ENCODE data around the gene RRAD. TPM values are rescaled to one million over a fixed set of nuclear protein-coding genes. Genes with fewer than 3 reads are reported as not detected.
"Not testable (repeated sequence)": the region's sequence is repeated elsewhere in the genome, so short reads cannot be mapped to it uniquely, and the experiment has no call there.

RRAD gene
- total RNA-seq, 1 donor from 2014 or later = 245 TPM

GRCh38 chr16:66935314-66936011, 10.1 kb upstream of the RRAD start, which contains the start of gene CES2:
CES2 (plus strand) TSS chr16:66935516; CDS start chr16:66935636, 120 bp downstream.
- DNase-seq (ENCODE audit: low spot score) = no peak
- intact Hi-C loops (cut with DNase I) = no loop called here

DNA sequence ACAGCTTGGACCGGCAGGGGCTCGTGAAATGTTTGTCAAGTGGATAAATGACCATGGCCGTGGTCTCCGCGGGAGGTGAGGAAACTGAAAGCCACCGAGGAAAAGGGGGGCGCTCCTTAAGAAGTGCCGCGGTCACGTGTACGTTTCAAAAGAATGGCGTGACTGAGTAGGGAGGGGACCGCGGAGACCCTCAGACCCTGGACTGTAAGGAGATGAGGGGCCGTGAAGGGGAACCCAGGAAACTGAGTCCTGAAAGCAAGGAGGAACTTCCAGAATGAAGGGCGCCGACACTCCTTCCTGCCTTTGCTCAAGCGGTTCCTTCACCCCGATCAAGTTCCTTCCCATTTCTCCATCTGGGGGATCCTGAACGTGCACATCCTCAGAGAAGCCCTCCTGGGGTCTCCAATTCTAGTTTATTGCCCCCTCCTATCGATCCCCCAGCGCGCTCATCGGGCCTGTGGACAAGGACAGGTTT, 9.5 kb upstream of the RRAD start:
- intact Hi-C loops (cut with DNase I); DNase-seq (ENCODE audit: low spot score): not testable (repeated sequence)

- intact Hi-C loops (cut with DNase I) = no loop called here
- DNase-seq (ENCODE audit: low spot score) = peak; percentile 95
Observed at GRCh38 chr16:66934138-66934838, 9.0 kb upstream of the RRAD start, which contains the start of gene CIAO2B. CIAO2B (minus strand) TSS chr16:66934402; CDS start chr16:66934364, 38 bp downstream.

DNA sequence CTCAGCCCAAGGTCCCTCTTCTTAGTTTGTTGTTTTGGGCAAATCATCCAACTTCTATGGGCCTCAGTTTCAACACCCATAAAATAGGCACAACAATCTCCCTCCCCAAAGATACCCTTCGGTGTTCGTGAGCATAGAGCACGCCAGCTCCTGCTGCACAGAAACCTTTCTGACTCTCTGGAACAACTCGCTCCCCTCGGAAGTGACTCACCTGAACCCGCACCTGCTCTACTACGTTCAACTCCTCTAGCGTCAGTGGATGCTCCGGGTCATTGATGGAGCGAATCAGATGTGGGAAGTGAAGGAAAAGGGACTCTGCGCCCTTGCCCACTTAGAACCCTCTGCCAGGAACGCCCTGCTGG, 8.4 kb upstream of the RRAD start:
- no peak for DNase-seq (ENCODE audit: low spot score)
- intact Hi-C loops (cut with DNase I) = no loop called here

GRCh38 chr16:66932076-66932475, 6.7 kb upstream of the RRAD start:
- intact Hi-C loops (cut with DNase I) = no loop called here
- no peak for DNase-seq (ENCODE audit: low spot score)

DNA sequence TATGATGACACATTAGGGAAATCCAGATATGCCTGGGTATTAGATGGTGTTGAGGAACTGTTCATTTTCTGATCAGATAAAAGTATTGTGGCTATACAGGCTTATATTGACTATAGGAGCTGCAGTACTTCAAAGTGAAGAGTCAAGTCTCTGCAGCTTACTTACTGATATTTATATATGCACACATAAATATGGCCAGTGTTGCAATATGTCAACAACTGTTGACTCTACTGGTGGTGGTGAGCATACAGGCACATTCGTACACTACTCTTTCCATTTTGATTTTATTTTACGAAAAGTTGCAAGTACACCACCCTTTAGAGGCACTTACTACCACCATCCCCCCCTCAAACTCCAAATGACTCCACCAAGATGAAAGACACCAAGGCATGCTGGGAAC, 6.3 kb upstream of the RRAD start:
- DNase-seq (ENCODE audit: low spot score) = no peak
- intact Hi-C loops (cut with DNase I) = no loop called here

- intact Hi-C loops (cut with DNase I) = no loop called here
- DNase-seq (ENCODE audit: low spot score) = no peak
Observed at GRCh38 chr16:66930189-66930588, 4.9 kb upstream of the RRAD start.

DNA sequence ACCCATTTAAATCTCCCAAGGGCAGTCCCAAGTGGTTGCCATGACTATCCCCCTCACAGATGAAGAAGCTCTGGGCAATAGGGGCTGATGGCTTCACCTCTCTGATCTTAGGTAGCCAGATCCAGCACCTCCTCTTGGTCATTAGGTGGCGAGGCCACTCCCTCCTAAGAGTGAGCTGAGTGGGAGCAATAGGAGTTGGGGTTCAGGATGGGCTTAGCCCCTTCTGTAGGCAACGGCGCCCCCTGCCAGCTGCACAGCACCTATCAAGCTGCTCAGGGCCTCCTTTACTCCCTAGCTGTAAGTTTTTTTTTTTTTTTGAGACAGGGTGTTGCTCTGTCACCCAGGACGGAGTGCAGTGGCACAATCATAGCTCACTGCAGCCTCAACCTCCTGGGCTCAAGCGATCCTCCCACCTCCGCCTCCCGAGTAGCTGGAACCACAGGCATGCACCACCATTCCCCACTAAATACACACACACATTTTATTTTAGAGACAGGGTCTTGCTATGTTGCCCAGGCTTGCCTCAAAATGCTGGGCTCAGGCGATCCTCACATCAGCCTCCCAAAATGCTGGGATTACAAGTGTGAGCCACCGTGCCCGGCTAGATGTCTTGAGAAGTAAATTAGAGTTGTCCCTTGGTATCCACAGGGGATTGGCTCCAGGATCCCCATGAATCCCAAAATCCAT, 3.5 kb upstream of the RRAD start:
- DNase-seq (ENCODE audit: low spot score) = no peak
- intact Hi-C loops (cut with DNase I) = no loop called here

GRCh38 chr16:66927918-66928649, 2.7 kb upstream of the RRAD start:
- intact Hi-C loops (cut with DNase I) = no loop called here
- DNase-seq (ENCODE audit: low spot score) = no peak

- no peak for DNase-seq (ENCODE audit: low spot score)
- intact Hi-C loops (cut with DNase I) = loop anchor here (1.0 kb wide), 1 partner anchor 24 kb away; no protein-coding TSS in a partner anchor
Observed at GRCh38 chr16:66926961-66927436, 1.7 kb upstream of the RRAD start.

GRCh38 chr16:66926171-66926947, 1.0 kb upstream of the RRAD start:
- intact Hi-C loops (cut with DNase I) = loop anchor here (1.0 kb wide), 1 partner anchor 23 kb away; no protein-coding TSS in a partner anchor
- peak; percentile 86 for DNase-seq (ENCODE audit: low spot score)

GRCh38 chr16:66924527-66925321, 611 bp downstream of the RRAD start:
- intact Hi-C loops (cut with DNase I) = no loop called here
- DNase-seq (ENCODE audit: low spot score) = no peak

- DNase-seq (ENCODE audit: low spot score) = no peak
Observed at GRCh38 chr16:66923866-66924265, 1.5 kb downstream of the RRAD start.

DNA sequence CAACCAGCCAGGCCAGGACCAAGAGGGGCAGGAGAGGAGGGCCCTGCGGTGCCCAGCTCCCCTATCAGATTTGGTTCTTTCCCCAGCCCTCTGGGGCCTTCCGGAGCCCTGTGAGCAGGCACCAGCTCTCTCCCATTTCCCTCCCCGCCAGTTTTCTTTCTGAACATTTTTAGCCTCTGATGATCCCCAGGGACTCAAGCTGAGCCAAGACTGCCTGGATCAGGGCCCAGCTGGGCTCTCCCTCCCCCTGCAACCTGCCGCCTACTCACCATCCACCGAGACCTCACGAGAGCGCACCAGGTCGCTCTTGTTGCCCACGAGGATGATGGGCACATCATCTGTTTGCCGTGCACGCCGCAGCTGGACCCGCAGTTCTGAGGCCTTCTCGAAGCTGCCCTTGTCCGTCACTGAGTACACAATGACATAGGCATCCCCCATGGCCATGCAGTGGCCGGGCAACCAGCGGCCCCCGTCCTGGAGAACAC, 2.0 kb downstream of the RRAD start:
- intact Hi-C loops (cut with DNase I) = no loop called here
- peak; percentile 86 for DNase-seq (ENCODE audit: low spot score)

More at GRCh38 chr16:66923866-66924265, 1.5 kb downstream of the RRAD start:
- intact Hi-C loops (cut with DNase I) = no loop called here

GRCh38 chr16:66921729-66922450, 3.4 kb downstream of the RRAD start:
- no peak for DNase-seq (ENCODE audit: low spot score)
- intact Hi-C loops (cut with DNase I) = no loop called here

DNA sequence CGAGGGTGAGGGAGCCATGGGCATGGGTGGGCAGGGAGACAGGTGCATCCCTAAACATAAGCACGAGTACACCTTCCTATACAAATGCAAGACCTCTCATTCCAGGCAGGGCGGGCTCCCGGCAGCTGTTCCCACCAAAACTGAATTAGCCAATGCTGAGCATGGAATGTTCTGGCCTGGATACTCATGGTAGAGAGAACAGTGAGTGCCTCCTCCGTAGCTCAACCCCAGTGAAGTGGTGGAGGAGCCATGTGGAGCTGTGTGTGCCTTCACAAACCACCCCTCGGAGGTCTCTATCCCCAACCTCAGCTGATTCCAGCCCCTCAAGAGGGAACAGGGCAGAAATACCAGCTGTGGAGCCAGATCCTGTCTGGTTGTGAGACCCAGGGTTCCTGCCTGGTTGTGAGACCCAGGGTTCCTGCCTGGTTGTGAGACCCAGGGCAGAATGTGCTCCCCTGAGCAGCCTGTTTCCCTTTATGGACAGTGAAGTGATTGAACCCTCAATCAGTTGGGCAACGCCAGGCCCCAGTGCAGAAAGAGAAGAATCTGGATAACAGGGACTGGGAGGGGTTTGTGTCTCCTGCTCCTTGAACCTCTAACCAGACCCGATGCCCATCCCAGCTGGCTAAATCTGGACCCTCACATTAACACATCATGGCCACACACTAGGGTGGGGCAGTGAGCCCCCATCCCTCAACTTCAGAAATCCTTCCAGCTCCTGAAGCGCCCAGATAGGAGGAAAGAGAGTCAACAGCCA, 4.2 kb downstream of the RRAD start:
- no peak for DNase-seq (ENCODE audit: low spot score)
- intact Hi-C loops (cut with DNase I) = no loop called here

DNA sequence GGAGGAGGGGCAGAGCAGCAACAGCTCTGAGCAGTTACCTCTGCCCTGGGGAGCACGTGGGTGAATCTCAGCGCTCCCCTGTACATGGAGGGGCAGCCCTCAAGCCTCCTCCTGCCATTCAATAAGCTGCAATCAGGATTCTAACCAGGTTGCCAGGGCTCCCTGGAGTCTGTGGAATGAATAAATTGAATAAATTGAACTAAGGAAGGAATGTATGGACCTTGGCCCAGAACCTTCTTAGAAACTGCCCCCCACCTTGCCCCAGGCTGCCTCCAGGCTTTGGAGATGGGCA, 5.1 kb downstream of the RRAD start:
- DNase-seq (ENCODE audit: low spot score) = no peak
- intact Hi-C loops (cut with DNase I) = no loop called here

All from cardiac septum (tissue), 1 donor.